ENCODE results near the gene GDF7. TPM values are rescaled to one million over a fixed set of nuclear protein-coding genes. Genes with fewer than 3 reads are reported as not detected.

The GDF7 gene
- total RNA-seq, 1 donor from 2014 or later: 24.3 TPM

GRCh38 chr2:20684581-20685063 is 17.7 kb downstream of the GDF7 start:
- Mint-ChIP-seq H3K4me1 (ENCODE audit: unreplicated experiment) (no peaks in the 10 kb centered on the region), H3K27me3 (no peaks in the 10 kb centered on the region), H3K27ac (no peak overlapping the region), H3K36me3 (peaks cover 47% of the 10 kb centered on the region), H3K4me3 (no peak overlapping the region), H3K9me3 (no peaks in the 10 kb centered on the region)
- DNase-seq (ENCODE audit: extremely low spot score, unreplicated experiment): no peak
- TF ChIP-seq CTCF (conservative IDR thresholded peaks at IDR 0.05): no peak

- DNase-seq (ENCODE audit: extremely low spot score, unreplicated experiment): no peak
- H3K27me3 Mint-ChIP-seq: no peaks in the 10 kb centered on the region
- H3K36me3 Mint-ChIP-seq: peaks cover 44% of the 10 kb centered on the region
- TF ChIP-seq CTCF (conservative IDR thresholded peaks at IDR 0.05): no peak
- no peak overlapping the region for H3K27ac Mint-ChIP-seq
- peaks cover 4% of the 10 kb centered on the region for H3K4me1 Mint-ChIP-seq (ENCODE audit: unreplicated experiment)
- no peaks in the 10 kb centered on the region for H3K9me3 Mint-ChIP-seq
- no peak overlapping the region for H3K4me3 Mint-ChIP-seq
Observed at GRCh38 chr2:20687260-20687832, 20.4 kb downstream of the GDF7 start.

DNA sequence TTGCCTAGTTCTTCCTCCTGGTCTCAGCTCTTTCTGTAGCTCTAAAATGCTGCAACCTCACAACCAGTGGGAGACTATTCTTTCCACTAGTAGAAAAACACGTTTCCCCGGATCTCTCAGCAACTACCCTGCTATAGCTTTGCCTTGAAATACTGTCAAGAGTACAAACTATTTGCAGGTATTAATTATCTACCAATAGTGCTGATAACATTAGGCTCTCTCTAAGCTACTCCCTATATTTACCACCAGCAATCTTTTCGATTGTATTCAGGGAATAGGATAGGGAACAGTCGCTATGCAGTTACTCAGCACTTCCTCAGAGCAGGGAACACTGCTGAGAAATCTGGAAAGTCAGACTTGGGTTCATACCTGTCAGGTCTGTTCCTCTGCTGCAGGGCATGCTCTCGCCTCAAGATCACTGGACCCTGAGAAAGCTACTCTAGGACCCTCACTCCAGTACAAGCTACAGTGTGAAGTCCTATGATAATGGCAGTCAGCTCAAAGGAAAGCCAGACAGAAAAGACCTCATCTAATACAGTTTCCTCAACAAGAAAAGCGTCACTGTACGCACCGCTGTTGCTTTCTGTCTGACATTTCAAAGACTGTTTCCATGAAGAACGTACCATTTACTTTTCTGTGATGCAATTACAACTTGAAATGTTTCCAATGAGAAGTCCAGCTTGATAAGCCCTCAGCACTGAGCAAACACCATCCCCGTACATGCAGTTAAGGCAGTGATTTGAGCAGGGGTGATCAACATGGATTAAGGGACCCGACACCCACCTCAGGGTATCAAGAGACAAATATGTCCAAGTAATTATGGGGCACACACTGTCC is 22.7 kb downstream of the GDF7 start:
- Mint-ChIP-seq H3K9me3 (no peaks in the 10 kb centered on the region), H3K36me3 (peaks cover 35% of the 10 kb centered on the region), H3K27me3 (no peaks in the 10 kb centered on the region), H3K4me1 (ENCODE audit: unreplicated experiment) (peaks cover 4% of the 10 kb centered on the region), H3K27ac (no peak overlapping the region), H3K4me3 (no peak overlapping the region)
- TF ChIP-seq CTCF (conservative IDR thresholded peaks at IDR 0.05): no peak
- DNase-seq (ENCODE audit: extremely low spot score, unreplicated experiment): no peak

DNA sequence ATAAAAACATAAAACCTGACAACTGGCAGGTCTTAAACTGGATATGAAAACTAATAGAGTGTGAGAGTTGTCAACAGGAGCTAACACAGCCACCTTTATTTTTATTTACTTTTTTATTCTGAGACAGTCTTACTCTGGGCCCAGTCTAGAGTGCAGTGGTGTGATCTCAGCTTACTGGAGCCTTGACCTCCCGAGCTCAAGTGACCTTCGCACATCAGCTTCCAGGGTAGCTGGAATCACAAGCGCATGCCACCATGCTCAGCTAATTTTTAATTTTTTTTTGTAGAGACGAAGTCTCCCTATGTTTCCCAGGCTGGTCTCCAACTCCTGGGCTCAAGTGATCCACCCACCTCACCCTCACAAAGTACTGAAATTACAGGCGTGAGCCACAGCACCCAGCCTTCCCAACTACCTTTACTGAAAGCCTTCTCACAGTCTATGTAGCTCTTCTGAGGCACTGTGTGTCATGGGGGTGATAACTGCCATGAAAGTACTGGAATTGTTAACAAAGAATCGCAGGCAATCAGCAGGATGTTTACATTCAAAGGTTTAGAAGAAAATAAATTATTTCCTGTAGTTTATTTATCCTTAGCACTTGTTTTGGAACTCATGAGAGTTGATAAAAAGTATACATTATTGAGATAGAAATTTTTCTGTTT is 24.3 kb downstream of the GDF7 start:
- H3K4me3 Mint-ChIP-seq: no peak overlapping the region
- no peak overlapping the region for H3K27ac Mint-ChIP-seq
- peaks cover 29% of the 10 kb centered on the region for H3K36me3 Mint-ChIP-seq
- H3K4me1 Mint-ChIP-seq (ENCODE audit: unreplicated experiment): peaks cover 4% of the 10 kb centered on the region
- H3K9me3 Mint-ChIP-seq: no peaks in the 10 kb centered on the region
- TF ChIP-seq CTCF (conservative IDR thresholded peaks at IDR 0.05): no peak
- no peaks in the 10 kb centered on the region for H3K27me3 Mint-ChIP-seq
- no peak for DNase-seq (ENCODE audit: extremely low spot score, unreplicated experiment)

- Mint-ChIP-seq H3K4me3 (no peak overlapping the region), H3K9me3 (no peaks in the 10 kb centered on the region), H3K27me3 (no peaks in the 10 kb centered on the region), H3K4me1 (ENCODE audit: unreplicated experiment) (peaks cover 4% of the 10 kb centered on the region), H3K36me3 (peaks cover 20% of the 10 kb centered on the region), H3K27ac (no peak overlapping the region)
- DNase-seq (ENCODE audit: extremely low spot score, unreplicated experiment): no peak
- TF ChIP-seq CTCF (conservative IDR thresholded peaks at IDR 0.05): no peak
Observed at GRCh38 chr2:20692081-20692480, 25.1 kb downstream of the GDF7 start.

Data from type B pancreatic cell (in vitro differentiated cells).